Activated CD8-positive, alpha-beta memory T cell treated with anti-CD3 and anti-CD28 coated beads, Interleukin-2, amount 10 ng/mL, durations not matched to agents 7 days and 5 days (primary cell): ENCODE results near the gene GPR171. TPM values are rescaled to one million over a fixed set of nuclear protein-coding genes. Genes with fewer than 3 reads are reported as not detected.

Experiments used
- ATAC-seq: fragments of 150-1000 bp; cut with Tn5 transposase; one replicate; pipeline ENCODE4 v1.10.0; 2021; ENCODE audit warnings: moderate library complexity
- CTCF ChIA-PET: fragments of 350-600 bp; sonication (Branson Sonifier 250); formaldehyde crosslinking; loops from one replicate; lab custom pipeline; 2021; ENCODE audit warnings: antibody characterized with exemption; lab: Charles Lee
- DNase-seq: peaks from one replicate; pipeline ENCODE4 v3.0.0-alpha.2; 2020
- H3K27ac Mint-ChIP-seq: one replicate; pipeline ENCODE4 v1.8.0; 2021; ENCODE audit warnings: mild to moderate bottlenecking, mixed read lengths
- H3K27me3 Mint-ChIP-seq: one replicate; pipeline ENCODE4 v1.8.0; 2021; ENCODE audit warnings: mixed read lengths
- H3K36me3 Mint-ChIP-seq: one replicate; pipeline ENCODE4 v1.8.0; 2021; ENCODE audit warnings: mild to moderate bottlenecking, mixed read lengths
- H3K4me1 Mint-ChIP-seq: one replicate; pipeline ENCODE4 v1.8.0; 2021; ENCODE audit warnings: mixed read lengths
- H3K4me3 Mint-ChIP-seq: one replicate; pipeline ENCODE4 v1.8.0; 2021; ENCODE audit warnings: mild to moderate bottlenecking, moderate library complexity, mixed read lengths
- H3K9me3 Mint-ChIP-seq: one replicate; pipeline ENCODE4 v1.8.0; 2022; ENCODE audit warnings: low read depth, mixed read lengths
- total RNA-seq, 2 experiments: library from RNA; stranded (reverse); gene quantifications; one replicate each; pipeline ENCODE4 v1.2.3, GENCODE V29; 2021

The GPR171 gene
- total RNA-seq, 2 experiments from 2014 or later = 153 to 218 TPM

- Mint-ChIP-seq H3K36me3 (no peaks in the 10 kb centered on the region), H3K27ac (peak overlapping the region; percentile 49), H3K27me3 (no peaks in the 10 kb centered on the region), H3K4me1 (peaks cover 44% of the 10 kb centered on the region), H3K4me3 (no peak overlapping the region), H3K9me3 (no peaks in the 10 kb centered on the region)
- ATAC-seq = peak; percentile 68
- peak; percentile 90 for DNase-seq
- CTCF ChIA-PET = interaction anchor here (0.7 to 6.1 kb wide), 33 partner anchors 9 to 670 kb away, joined by 3 to 118 read pairs (median 6); partner anchors contain the start of genes GPR171 and P2RY14
Measured at GRCh38 chr3:151168269-151169094, 34.5 kb downstream of the GPR171 start.

- ATAC-seq = no peak
- Mint-ChIP-seq H3K36me3 (no peaks in the 10 kb centered on the region), H3K9me3 (no peaks in the 10 kb centered on the region), H3K4me3 (no peak overlapping the region), H3K4me1 (peaks cover 26% of the 10 kb centered on the region), H3K27ac (no peak overlapping the region), H3K27me3 (no peaks in the 10 kb centered on the region)
- CTCF ChIA-PET = interaction anchor here (1.2 to 6.1 kb wide), 4 partner anchors 37 to 119 kb away, joined by 5 to 118 read pairs (median 37); partner anchors contain the start of genes GPR171 and P2RY14
- no peak for DNase-seq
Measured at GRCh38 chr3:151166161-151166560, 36.9 kb downstream of the GPR171 start.

- Mint-ChIP-seq H3K4me3 (no peak overlapping the region), H3K27ac (no peak overlapping the region), H3K27me3 (no peaks in the 10 kb centered on the region), H3K36me3 (no peaks in the 10 kb centered on the region), H3K4me1 (peaks cover 17% of the 10 kb centered on the region), H3K9me3 (no peaks in the 10 kb centered on the region)
- CTCF ChIA-PET = no interaction called here
- no peak for DNase-seq
- ATAC-seq = no peak
Measured at GRCh38 chr3:151165226-151165625, 37.8 kb downstream of the GPR171 start.

- ATAC-seq (no peak), DNase-seq (no peak)
- Mint-ChIP-seq H3K9me3 (no peaks in the 10 kb centered on the region), H3K27ac (no peak overlapping the region), H3K4me3 (no peak overlapping the region), H3K36me3 (no peaks in the 10 kb centered on the region), H3K27me3 (peaks cover 6% of the 10 kb centered on the region), H3K4me1 (peaks cover 3% of the 10 kb centered on the region)
- CTCF ChIA-PET = interaction anchor here (1.0 to 1.3 kb wide), 2 partner anchors 8 to 122 kb away, joined by 4 read pairs; no protein-coding TSS in a partner anchor
Measured at GRCh38 chr3:151159806-151160205, 43.2 kb downstream of the GPR171 start.

- H3K4me1 Mint-ChIP-seq = peaks cover 3% of the 10 kb centered on the region
- CTCF ChIA-PET = interaction anchor here (0.6 to 2.4 kb wide), 14 partner anchors 10 to 171 kb away, joined by 3 to 15 read pairs (median 4); partner anchors contain the start of gene P2RY14
- no peak overlapping the region for H3K4me3 Mint-ChIP-seq
- DNase-seq (no peak), ATAC-seq (peak; percentile 84)
- no peaks in the 10 kb centered on the region for H3K36me3 Mint-ChIP-seq
- H3K9me3 Mint-ChIP-seq = no peaks in the 10 kb centered on the region
- peaks cover 6% of the 10 kb centered on the region for H3K27me3 Mint-ChIP-seq
- H3K27ac Mint-ChIP-seq = no peak overlapping the region
Measured at GRCh38 chr3:151156618-151157216, 46.3 kb downstream of the GPR171 start.

GRCh38 chr3:151155409-151156128, 47.4 kb downstream of the GPR171 start:
- CTCF ChIA-PET = interaction anchor here (1.2 to 2.4 kb wide), 6 partner anchors 8 to 126 kb away, joined by 3 to 15 read pairs (median 6); no protein-coding TSS in a partner anchor
- Mint-ChIP-seq H3K9me3 (no peaks in the 10 kb centered on the region), H3K4me3 (no peak overlapping the region), H3K36me3 (no peaks in the 10 kb centered on the region), H3K27me3 (peaks cover 6% of the 10 kb centered on the region), H3K27ac (no peak overlapping the region), H3K4me1 (peaks cover 3% of the 10 kb centered on the region)
- DNase-seq = no peak
- no peak for ATAC-seq

GRCh38 chr3:151154566-151154965, 48.5 kb downstream of the GPR171 start:
- H3K27ac Mint-ChIP-seq = no peak overlapping the region
- H3K9me3 Mint-ChIP-seq = no peaks in the 10 kb centered on the region
- H3K4me3 Mint-ChIP-seq = no peak overlapping the region
- H3K27me3 Mint-ChIP-seq = peaks cover 6% of the 10 kb centered on the region
- H3K36me3 Mint-ChIP-seq = no peaks in the 10 kb centered on the region
- DNase-seq (no peak), ATAC-seq (no peak)
- peaks cover 3% of the 10 kb centered on the region for H3K4me1 Mint-ChIP-seq
- CTCF ChIA-PET = interaction anchor here (1.6 to 1.7 kb wide), 2 partner anchors 14 to 73 kb away, joined by 4 to 7 read pairs; no protein-coding TSS in a partner anchor

GRCh38 chr3:151152455-151153079, 50.4 kb downstream of the GPR171 start:
- Mint-ChIP-seq H3K36me3 (no peaks in the 10 kb centered on the region), H3K27me3 (peaks cover 6% of the 10 kb centered on the region), H3K4me1 (peaks cover 3% of the 10 kb centered on the region), H3K27ac (no peak overlapping the region), H3K9me3 (no peaks in the 10 kb centered on the region), H3K4me3 (no peak overlapping the region)
- ATAC-seq (no peak), DNase-seq (no peak)
- CTCF ChIA-PET = interaction anchor here (0.7 to 1.6 kb wide), 8 partner anchors 10 to 365 kb away, joined by 3 to 5 read pairs (median 4); no protein-coding TSS in a partner anchor

Other genes starting within 250 kb of the GPR171 start
- not detected for gene CLRN1, start 230.5 kb downstream of the GPR171 start, total RNA-seq
- 1 to 10 TPM; 2.2 to 3.2 TPM for gene MED12L, start 117.6 kb downstream of the GPR171 start, total RNA-seq
- 1 to 10 TPM; 2.2 to 4.7 TPM for gene P2RY14, start 75.3 kb upstream of the GPR171 start, total RNA-seq
- under 1 TPM; 0.40 to 0.53 TPM for gene GPR87, start 113.6 kb upstream of the GPR171 start, total RNA-seq
- not detected for gene P2RY13, start 126.3 kb upstream of the GPR171 start, total RNA-seq
- not detected for gene P2RY12, start 181.5 kb upstream of the GPR171 start, total RNA-seq